Stimulated activated CD8-positive, alpha-beta memory T cell treated with anti-CD3 and anti-CD28 coated beads, Interleukin-7, amount 100 ng/mL, for 4 hours (primary cell): Measurements from ENCODE around the gene HS6ST1.
"Not testable (repeated sequence)": the region's sequence is repeated elsewhere in the genome, so short reads cannot be mapped to it uniquely, and the experiment has no call there.

ENCODE experiments used
- DNase-seq, 2 donors: peaks; one replicate each; pipeline ENCODE4 v3.0.0-alpha.2; 2020; ENCODE audit warnings: low read depth in 2 of 2

HS6ST1 gene

GRCh38 chr2:128322715-128323554 lies 4.3 kb upstream of the HS6ST1 start:
- DNase-seq = no peak

GRCh38 chr2:128321784-128322714 lies 3.4 kb upstream of the HS6ST1 start:
- DNase-seq = peak; percentile 60 to 72

GRCh38 chr2:128320906-128321771 lies 2.5 kb upstream of the HS6ST1 start:
- no peak for DNase-seq

GRCh38 chr2:128320192-128320905 lies 1.7 kb upstream of the HS6ST1 start:
- no peak for DNase-seq

GRCh38 chr2:128319631-128320191 lies 1.0 kb upstream of the HS6ST1 start:
- no peak for DNase-seq

GRCh38 chr2:128318245-128318644 lies 423 bp downstream of the HS6ST1 start:
- DNase-seq = peak in 1 of 2 donors; percentile 23

GRCh38 chr2:128317899-128318225 lies 806 bp downstream of the HS6ST1 start:
- not testable (repeated sequence) for DNase-seq

GRCh38 chr2:128317181-128317898 lies 1.3 kb downstream of the HS6ST1 start:
- peak in 1 of 2 donors; percentile 18 for DNase-seq

- DNase-seq = no peak
These were observed 1.9 kb downstream of the HS6ST1 start for GRCh38 chr2:128316777-128317180.

- DNase-seq = no peak
These were observed 2.6 kb downstream of the HS6ST1 start for GRCh38 chr2:128315829-128316776.

- DNase-seq = no peak
These were observed 3.4 kb downstream of the HS6ST1 start for GRCh38 chr2:128315122-128315828.

- DNase-seq = no peak
These were observed 4.1 kb downstream of the HS6ST1 start for GRCh38 chr2:128314348-128315121.

GRCh38 chr2:128313931-128314347 lies 4.7 kb downstream of the HS6ST1 start:
- no peak for DNase-seq

GRCh38 chr2:128313091-128313836 lies 5.4 kb downstream of the HS6ST1 start:
- no peak for DNase-seq

- DNase-seq = no peak
These were observed 6.3 kb downstream of the HS6ST1 start for GRCh38 chr2:128312411-128312810.

- no peak for DNase-seq
These were observed 6.8 kb downstream of the HS6ST1 start for GRCh38 chr2:128311755-128312341.
